GM23338 (cell line): ENCODE measurements around the gene TPO. TPM values are rescaled to one million over a fixed set of nuclear protein-coding genes. Genes with fewer than 3 reads are reported as not detected.

Source experiments
- ATAC-seq: fragments of 200-7000 bp; cut with Tn5 transposase; 3 replicates; pipeline ENCODE4 v1.9.1; 2020
- DNase-seq: peaks from one replicate; pipeline ENCODE4 v3.0.0-alpha.2; 2015; ENCODE audit warnings: low spot score
- H2AFZ ChIP-seq: fragments of 200-600 bp; sonication (generic); 2 replicates; pipeline ENCODE4 v1.8.0; 2016; ENCODE audit warnings: antibody characterized with exemption, mild to moderate bottlenecking, moderate library complexity
- H3F3A ChIP-seq: fragments of 200-600 bp; sonication (generic); replicated peaks from 2 replicates; pipeline ENCODE4 v1.8.0; 2017; ENCODE audit warnings: antibody characterized with exemption, mixed run types, low read depth
- H3K27ac ChIP-seq: fragments of 200-600 bp; sonication (generic); 2 replicates; pipeline ENCODE4 v1.6.1; 2016; ENCODE audit warnings: low read depth
- H3K27me3 ChIP-seq: fragments of 200-600 bp; sonication (generic); 2 replicates; pipeline ENCODE4 v1.8.0; 2016; ENCODE audit warnings: mild to moderate bottlenecking, mixed run types, moderate library complexity; ENCODE audit not compliant: insufficient read depth
- H3K36me3 ChIP-seq: fragments of 200-600 bp; sonication (generic); 2 replicates; pipeline ENCODE4 v1.8.0; 2016; ENCODE audit warnings: mild to moderate bottlenecking; ENCODE audit not compliant: insufficient read depth
- H3K4me1 ChIP-seq: fragments of 200-600 bp; sonication (generic); 2 replicates; pipeline ENCODE4 v1.8.0; 2016; ENCODE audit warnings: mild to moderate bottlenecking, moderate library complexity; ENCODE audit not compliant: insufficient read depth
- H3K4me2 ChIP-seq: fragments of 200-600 bp; sonication (generic); 2 replicates; pipeline ENCODE4 v1.7.1; 2017; ENCODE audit warnings: mixed run types
- H3K4me3 ChIP-seq: fragments of 200-600 bp; sonication (generic); 2 replicates; pipeline ENCODE4 v1.6.1; 2016; ENCODE audit warnings: mixed run types
- H3K79me2 ChIP-seq: fragments of 200-600 bp; sonication (generic); replicated peaks from 2 replicates; pipeline ENCODE4 v1.8.0; 2017; ENCODE audit warnings: mild to moderate bottlenecking; ENCODE audit not compliant: insufficient read depth
- H3K9me2 ChIP-seq: fragments of 200-600 bp; sonication (generic); 2 replicates; pipeline ENCODE4 v1.8.0; 2017; ENCODE audit not compliant: insufficient read depth
- H4K20me1 ChIP-seq: fragments of 200-600 bp; sonication (generic); replicated peaks from 2 replicates; pipeline ENCODE4 v1.8.0; 2017; ENCODE audit warnings: mild to moderate bottlenecking; ENCODE audit not compliant: insufficient read depth
- H3K27ac Mint-ChIP-seq: 2 replicates; pipeline ENCODE4 v1.8.0; 2020; ENCODE audit warnings: inconsistent platforms, mild to moderate bottlenecking, moderate library complexity, mixed read lengths
- H3K27me3 Mint-ChIP-seq: 3 replicates; pipeline ENCODE4 v1.8.0; 2022; ENCODE audit warnings: low read depth, mild to moderate bottlenecking, moderate library complexity, mixed read lengths, inconsistent platforms; ENCODE audit not compliant: insufficient read depth, poor library complexity
- H3K36me3 Mint-ChIP-seq: 3 replicates; pipeline ENCODE4 v1.8.0; 2021; ENCODE audit warnings: low read depth, mild to moderate bottlenecking, inconsistent platforms, moderate library complexity, mixed read lengths
- H3K4me1 Mint-ChIP-seq: 3 replicates; pipeline ENCODE4 v1.8.0; 2020; ENCODE audit warnings: mild to moderate bottlenecking, inconsistent platforms, mixed read lengths
- H3K4me3 Mint-ChIP-seq: 3 replicates; pipeline ENCODE4 v1.8.0; 2021; ENCODE audit warnings: moderate library complexity, mild to moderate bottlenecking, inconsistent platforms, mixed read lengths
- H3K9me3 Mint-ChIP-seq: 3 replicates; pipeline ENCODE4 v1.8.0; 2020; ENCODE audit warnings: moderate library complexity, mild to moderate bottlenecking, inconsistent platforms, mixed read lengths
- CTCF ChIP-seq, 2 experiments: fragments of 200-600 bp in 1 of 2; sonication (generic) in 1 of 2; conservative IDR thresholded peaks; 2 replicates each; pipeline versions ENCODE4 v1.5.1 to v1.6.1; 2016 to 2017; ENCODE audit warnings: antibody characterized with exemption in 2 of 2, low read depth in 2 of 2, mild to moderate bottlenecking in 2 of 2, moderate library complexity in 1 of 2
- ETS1 ChIP-seq: IDR thresholded peaks from 2 replicates; pipeline ENCODE4 v1.6.1; 2016; ENCODE audit warnings: antibody characterized with exemption
- EZH2 ChIP-seq: fragments of 200-600 bp; sonication (generic); IDR thresholded peaks from one replicate; pipeline ENCODE4 v1.8.0; 2017; ENCODE audit warnings: antibody characterized with exemption, mild to moderate bottlenecking, low read depth; ENCODE audit not compliant: unreplicated experiment
- NANOG ChIP-seq: IDR thresholded peaks from 2 replicates; pipeline ENCODE4 v1.6.1; 2016; ENCODE audit warnings: antibody characterized with exemption, borderline replicate concordance
- POLR2AphosphoS5 ChIP-seq: IDR thresholded peaks from 2 replicates; pipeline ENCODE4 v1.6.1; 2016; ENCODE audit warnings: antibody characterized with exemption, low read depth
- REST ChIP-seq: IDR thresholded peaks from one replicate; pipeline ENCODE4 v1.6.1; 2018; ENCODE audit warnings: antibody characterized with exemption; ENCODE audit not compliant: unreplicated experiment
- STAT1 ChIP-seq: IDR thresholded peaks from one replicate; pipeline ENCODE4 v1.6.1; 2016; ENCODE audit warnings: antibody characterized with exemption; ENCODE audit not compliant: unreplicated experiment
- ZNF462 ChIP-seq: fragments of 250-450 bp; sonication (Bioruptor Pico); IDR thresholded peaks from 2 replicates; pipeline ENCODE4 v1.5.0; 2020; ENCODE audit warnings: mild to moderate bottlenecking, moderate library complexity
- polyA plus RNA-seq: library from polyadenylated mRNA; unstranded; fragments of >200 nt; fragmentation: Nextera tagmentation; extraction: Ambion mirVana; gene quantifications from 2 replicates; pipeline ENCODE4 v1.2.1, GENCODE V29; 2016
- total RNA-seq: library from RNA; depleted of rRNA; stranded (reverse); fragments of >200 nt; shearing (Covaris generic); gene quantifications from 2 replicates; pipeline ENCODE4 v1.2.3, GENCODE V29; 2014

Gene TPO
- total and polyA plus RNA-seq, 2 experiments from 2014 or later = 0.74 TPM; not detected in 1

- peak; percentile 43 for ATAC-seq
Measured at GRCh38 chr2:1377473-1377872, 35.8 kb upstream of the TPO start.

GRCh38 chr2:1378456-1379150 is 34.7 kb upstream of the TPO start:
- no peaks in the 10 kb centered on the region for H3K36me3 ChIP-seq
- peaks cover 6% of the 10 kb centered on the region for H3K27me3 Mint-ChIP-seq
- H3K4me1 Mint-ChIP-seq = peaks cover 8% of the 10 kb centered on the region
- H3K4me3 Mint-ChIP-seq = no peak overlapping the region
- H3K9me3 Mint-ChIP-seq = no peaks in the 10 kb centered on the region; the same call in 2 of the 3 replicates
- H3K9me2 ChIP-seq = no peaks in the 10 kb centered on the region
- TF ChIP-seq ETS1 (no peak), REST (no peak), CTCF (conservative IDR thresholded peaks at IDR 0.05; ENCODE audit: low read depth in 2 of 2) (no peak), POLR2AphosphoS5 (no peak), NANOG (no peak), ZNF462 (CRISPR knock-in tag) (no peak)
- ATAC-seq (no peak; the same call in 2 of the 3 replicates), DNase-seq (no peak)
- H3F3A ChIP-seq = no peaks in the 10 kb centered on the region
- no peak overlapping the region for H3K4me3 ChIP-seq
- H3K36me3 Mint-ChIP-seq = no peaks in the 10 kb centered on the region
- 0 out of 2 replicates have a peak, but pooled peaks cover 3% of the 10 kb centered on the region for H3K4me1 ChIP-seq
- no peak overlapping the region for H2AFZ ChIP-seq
- H3K4me2 ChIP-seq = no peak overlapping the region
- no peaks in the 10 kb centered on the region for H4K20me1 ChIP-seq
- H3K27me3 ChIP-seq = no peaks in the 10 kb centered on the region
- no peaks in the 10 kb centered on the region for H3K79me2 ChIP-seq
- no peak overlapping the region for H3K27ac ChIP-seq
- H3K27ac Mint-ChIP-seq = no peak overlapping the region

More at GRCh38 chr2:1377473-1377872, 35.8 kb upstream of the TPO start:
- Histone ChIP-seq H3K27ac (no peak overlapping the region), H3K79me2 (no peaks in the 10 kb centered on the region), H3F3A (no peaks in the 10 kb centered on the region), H3K27me3 (no peaks in the 10 kb centered on the region), H3K36me3 (no peaks in the 10 kb centered on the region), H2AFZ (no peak overlapping the region), H3K9me2 (no peaks in the 10 kb centered on the region), H3K4me1 (0 out of 2 replicates have a peak, but pooled peaks cover 3% of the 10 kb centered on the region), H3K4me2 (no peak overlapping the region), H3K4me3 (no peak overlapping the region), H4K20me1 (no peaks in the 10 kb centered on the region; the same call in 1 of the 2 replicates)
- no peak for DNase-seq
- H3K9me3 Mint-ChIP-seq = no peaks in the 10 kb centered on the region
- H3K4me1 Mint-ChIP-seq = peaks cover 8% of the 10 kb centered on the region
- H3K36me3 Mint-ChIP-seq = no peaks in the 10 kb centered on the region
- TF ChIP-seq STAT1 = no peak
- no peak for TF ChIP-seq EZH2
- no peak overlapping the region for H3K4me3 Mint-ChIP-seq
- peaks cover 6% of the 10 kb centered on the region for H3K27me3 Mint-ChIP-seq
- no peak overlapping the region for H3K27ac Mint-ChIP-seq
